ENCODE results near the gene AFG1L.
"Not testable (repeated sequence)": the region's sequence is repeated elsewhere in the genome, so short reads cannot be mapped to it uniquely, and the experiment has no call there.

The AFG1L gene

GRCh38 chr6:108560463-108561308 is 265.8 kb downstream of the AFG1L start, which contains the start of gene FOXO3:
Gene FOXO3 (plus strand): TSS chr6:108560917. CDS start chr6:108561209, 292 bp downstream.
- peak; percentile 43 for DNase-seq

- not testable (repeated sequence) for DNase-seq
Observed at GRCh38 chr6:108561309-108561647, 266.4 kb downstream of the AFG1L start.

GRCh38 chr6:108561742-108562502 is 267.1 kb downstream of the AFG1L start:
- no peak for DNase-seq

- no peak for DNase-seq
Observed at GRCh38 chr6:108562503-108562993, 267.7 kb downstream of the AFG1L start.

- DNase-seq: no peak
Observed at GRCh38 chr6:108563292-108563691, 268.4 kb downstream of the AFG1L start.

- DNase-seq: no peak
Observed at GRCh38 chr6:108564178-108564577, 269.3 kb downstream of the AFG1L start.

GRCh38 chr6:108565091-108565766 is 270.4 kb downstream of the AFG1L start:
- no peak for DNase-seq

- DNase-seq: no peak
Observed at GRCh38 chr6:108565893-108566292, 271.0 kb downstream of the AFG1L start.

GRCh38 chr6:108566406-108566805 is 271.6 kb downstream of the AFG1L start:
- no peak for DNase-seq

GRCh38 chr6:108568101-108568500 is 273.2 kb downstream of the AFG1L start:
- no peak for DNase-seq

GRCh38 chr6:108568551-108569305 is 273.9 kb downstream of the AFG1L start:
- DNase-seq: no peak

- DNase-seq: no peak
Observed at GRCh38 chr6:108570517-108570916, 275.7 kb downstream of the AFG1L start.

GRCh38 chr6:108574457-108575141 is 279.7 kb downstream of the AFG1L start:
- no peak for DNase-seq

Measured in activated CD4-positive, alpha-beta T cell treated with anti-CD3 and anti-CD28 coated beads for 1 hour (primary cell).